GM12878 (cell line): ENCODE data around the gene EFNA2. TPM values are rescaled to one million over a fixed set of nuclear protein-coding genes. Genes with fewer than 3 reads are reported as not detected.

Source experiments
- ATAC-seq: fragments of 200-7000 bp; cut with Tn5 transposase; 3 replicates; pipeline ENCODE4 v1.9.1; 2020; ENCODE audit warnings: mild to moderate bottlenecking, moderate library complexity
- BruUV-seq: library from RNA; stranded (reverse); fragments of 400-500 nt; replicated peaks from 2 replicates; lab custom pipeline; 2021; lab: Mats Ljungman, UMichigan
- CTCF ChIA-PET: fragments of 300-600 bp; sonication (Branson Sonifier 250); formaldehyde crosslinking; extraction: SDS; loops from one replicate; lab custom pipeline; 2021; ENCODE audit warnings: inconsistent platforms; lab: Yijun Ruan, JAX
- POLR2A ChIA-PET: fragments of 350-600 bp; formaldehyde crosslinking; extraction: SDS; loops from one replicate; lab custom pipeline; 2021; ENCODE audit warnings: inconsistent platforms; lab: Charles Lee
- RAD21 ChIA-PET: fragments of 300-600 bp; sonication (Branson Sonifier 250); formaldehyde crosslinking; loops from one replicate; lab custom pipeline; 2023; ENCODE audit warnings: antibody characterized with exemption; ENCODE audit not compliant: unreplicated experiment; lab: Charles Lee
- SMC1A ChIA-PET: fragments of 300-600 bp; sonication (Branson Sonifier 250); formaldehyde crosslinking; loops from one replicate; lab custom pipeline; 2023; ENCODE audit not compliant: unreplicated experiment, uncharacterized antibody; lab: Charles Lee
- DNase-seq: peaks from one replicate; pipeline ENCODE4 v3.0.0-alpha.2; 2011; ENCODE audit warnings: low read depth, low spot score
- FAIRE-seq: peaks from 3 replicates; lab custom pipeline; 2011; peaks lifted over from hg19 to GRCh38; lab: Jason Lieb, UNC
- H2AFZ ChIP-seq: 2 replicates; pipeline ENCODE4 v1.6.0; 2011; ENCODE audit warnings: low read depth, low read length, control low read depth; ENCODE audit not compliant: control insufficient read depth
- H3K27ac ChIP-seq: 2 replicates; pipeline ENCODE4 v1.5.1; 2011; ENCODE audit warnings: control low read depth; ENCODE audit not compliant: control insufficient read depth, insufficient read depth
- H3K27me3 ChIP-seq, 2 experiments: replicated peaks in 1 of 2; 2 replicates each; pipeline versions ENCODE4 v1.6.0 to v1.6.1; 2011; ENCODE audit warnings: low read length in 1 of 2; ENCODE audit not compliant: control insufficient read depth in 2 of 2, insufficient read depth in 2 of 2
- H3K36me3 ChIP-seq, 2 experiments: 2 replicates each; pipeline ENCODE4 v1.5.1; 2011; ENCODE audit warnings: low read length in 1 of 2; ENCODE audit not compliant: control insufficient read depth in 2 of 2, insufficient read depth in 2 of 2
- H3K4me1 ChIP-seq: 2 replicates; pipeline ENCODE4 v1.6.1; 2011; ENCODE audit warnings: mild to moderate bottlenecking, low read length, moderate library complexity, mixed read lengths; ENCODE audit not compliant: control insufficient read depth, insufficient read depth
- H3K4me2 ChIP-seq: 2 replicates; pipeline ENCODE4 v1.6.0; 2011; ENCODE audit warnings: control low read depth; ENCODE audit not compliant: control insufficient read depth, insufficient read depth
- H3K4me3 ChIP-seq: fragments of 200-600 bp; sonication (generic); 2 replicates; pipeline ENCODE4 v1.5.1; 2016
- H3K79me2 ChIP-seq: 2 replicates; pipeline ENCODE4 v1.6.0; 2011; ENCODE audit warnings: low read length; ENCODE audit not compliant: control insufficient read depth, insufficient read depth
- H3K9ac ChIP-seq: 2 replicates; pipeline ENCODE4 v1.8.0; 2011; ENCODE audit warnings: low read length, control low read depth, mixed read lengths; ENCODE audit not compliant: control insufficient read depth, insufficient read depth
- H3K9me3 ChIP-seq: replicated peaks from 3 replicates; pipeline ENCODE4 v1.5.1; 2011; ENCODE audit warnings: mild to moderate bottlenecking, low read length; ENCODE audit not compliant: control insufficient read depth, insufficient read depth
- H4K20me1 ChIP-seq: 2 replicates; pipeline ENCODE4 v1.6.0; 2011; ENCODE audit not compliant: control insufficient read depth, insufficient read depth
- BHLHE40 ChIP-seq, 2 experiments: fragments of 450-650 bp in 1 of 2; IDR thresholded peaks; 2 replicates each; pipeline ENCODE4 v1.6.1; 2011 to 2017; ENCODE audit warnings: low read depth in 2 of 2, borderline replicate concordance in 1 of 2, improper control_type of control experiment in 1 of 2, low read length in 1 of 2, mild to moderate bottlenecking in 1 of 2
- BRCA1 ChIP-seq: IDR thresholded peaks from 2 replicates; pipeline ENCODE4 v1.6.1; 2011; ENCODE audit warnings: low read depth, low read length, improper control_type of control experiment
- CREM ChIP-seq: IDR thresholded peaks from 2 replicates; pipeline ENCODE4 v1.6.1; 2014; ENCODE audit warnings: antibody characterized with exemption, low read depth
- GABPA ChIP-seq: IDR thresholded peaks from 2 replicates; pipeline ENCODE4 v1.6.1; 2014; ENCODE audit warnings: antibody characterized with exemption, low read depth, mild to moderate bottlenecking, inconsistent platforms
- KDM1A ChIP-seq: fragments of 200-600 bp; sonication (generic); IDR thresholded peaks from 2 replicates; pipeline ENCODE4 v1.6.1; 2016; ENCODE audit warnings: borderline replicate concordance
- LARP7 ChIP-seq: fragments of 450-650 bp; IDR thresholded peaks from 2 replicates; pipeline ENCODE4 v1.6.1; 2017; ENCODE audit warnings: mild to moderate bottlenecking
- MXI1 ChIP-seq: fragments of 150-350 bp; IDR thresholded peaks from 2 replicates; pipeline ENCODE4 v1.6.1; 2011; ENCODE audit warnings: low read depth, mild to moderate bottlenecking, inconsistent platforms, low read length, improper control_type of control experiment
- NFIC ChIP-seq: IDR thresholded peaks from 2 replicates; pipeline ENCODE4 v1.6.1; 2012; ENCODE audit warnings: low read depth, mild to moderate bottlenecking, inconsistent platforms, low read length, moderate library complexity
- POLR2AphosphoS2 ChIP-seq: IDR thresholded peaks from 2 replicates; pipeline ENCODE4 v1.6.1; 2011; ENCODE audit warnings: low read depth, mild to moderate bottlenecking, low read length, improper control_type of control experiment, moderate library complexity
- SPI1 ChIP-seq: IDR thresholded peaks from 2 replicates; pipeline ENCODE4 v1.6.1; 2011; ENCODE audit warnings: low read depth, mild to moderate bottlenecking, low read length, moderate library complexity, borderline replicate concordance; ENCODE audit not compliant: insufficient read depth
- SUPT20H ChIP-seq: IDR thresholded peaks from 2 replicates; pipeline ENCODE4 v1.6.1; 2011; ENCODE audit warnings: low read depth, mild to moderate bottlenecking, low read length, moderate library complexity, borderline replicate concordance; ENCODE audit not compliant: control insufficient read depth
- TAF1 ChIP-seq: IDR thresholded peaks from 2 replicates; pipeline ENCODE4 v1.6.1; 2011; ENCODE audit warnings: mild to moderate bottlenecking, low read depth, low read length, borderline replicate concordance
- WGBS: methylation state at CpG from one replicate; pipeline ENCODE4 v1.1.6; 2016; ENCODE audit warnings: low lambda C conversion rate; ENCODE audit not compliant: insufficient replicate concordance, insufficient coverage; ENCODE audit errors: missing lambda C conversion rate; 5-methylcytosine and 5-hydroxymethylcytosine counted together
- in situ Hi-C: fragments of 300-500 bp; cut with MboI; formaldehyde crosslinking; loops from 9 replicates; pipeline ENCODE4 v1.14.3; 2018; ENCODE audit warnings: mixed read lengths
- intact Hi-C: fragments of 100-400 bp; cut with micrococcal nuclease; formaldehyde crosslinking; loops from one replicate; pipeline ENCODE4 v1.14.2; 2022; ENCODE audit not compliant: unreplicated experiment
- polyA plus RNA-seq, 11 experiments: library from polyadenylated mRNA; depleted of rRNA in 4 of 11; unstranded in 6 of 11; stranded (reverse) in 5 of 11; fragments of >200 nt; fragmentation: Nextera tagmentation in 4 of 11; fragmentation: Illumina TruSeq in 1 of 11; extraction: Ambion mirVana in 4 of 11; extraction: Trizol in 1 of 11; gene quantifications; 1 replicate in 1 of 11; 2 replicates in 10 of 11; pipeline versions ENCODE4 v1.2.1 to v1.2.3, GENCODE V29; 2011 to 2016; ENCODE audit warnings: inconsistent platforms in 2 of 11, missing spikeins in 2 of 11, low read depth in 1 of 11
- total RNA-seq, 4 experiments: library from RNA; depleted of rRNA in 3 of 4; stranded (reverse); fragments of >200 nt in 3 of 4; fragmentation: Illumina TruSeq in 1 of 4; extraction: Trizol in 1 of 4; gene quantifications; 2 replicates each; pipeline versions ENCODE4 v1.2.1 to v1.2.3, GENCODE V29; 2013 to 2021
- TF ChIP-seq, protein P1 (sequence below): fragments of 450-650 bp; IDR thresholded peaks from 2 replicates; pipeline ENCODE4 v1.6.1; 2017; ENCODE audit warnings: antibody characterized with exemption, mild to moderate bottlenecking, moderate library complexity
- TF ChIP-seq, protein P2 (sequence below): IDR thresholded peaks from 2 replicates; pipeline ENCODE4 v1.6.1; 2011; ENCODE audit warnings: borderline replicate concordance, low read depth, mild to moderate bottlenecking, moderate library complexity, mixed read lengths, low read length; ENCODE audit not compliant: insufficient read depth; ENCODE audit errors: extremely low read length
- TF ChIP-seq, protein P3 (sequence below): fragments of 450-650 bp; IDR thresholded peaks from 2 replicates; pipeline ENCODE4 v1.6.1; 2017; ENCODE audit warnings: low read depth, mild to moderate bottlenecking, moderate library complexity

EFNA2 gene
- total and polyA plus RNA-seq, 10 of the 15 experiments (the other 5 are each of a cell fraction or from before 2014, with no cell fraction given) = not detected

DNA sequence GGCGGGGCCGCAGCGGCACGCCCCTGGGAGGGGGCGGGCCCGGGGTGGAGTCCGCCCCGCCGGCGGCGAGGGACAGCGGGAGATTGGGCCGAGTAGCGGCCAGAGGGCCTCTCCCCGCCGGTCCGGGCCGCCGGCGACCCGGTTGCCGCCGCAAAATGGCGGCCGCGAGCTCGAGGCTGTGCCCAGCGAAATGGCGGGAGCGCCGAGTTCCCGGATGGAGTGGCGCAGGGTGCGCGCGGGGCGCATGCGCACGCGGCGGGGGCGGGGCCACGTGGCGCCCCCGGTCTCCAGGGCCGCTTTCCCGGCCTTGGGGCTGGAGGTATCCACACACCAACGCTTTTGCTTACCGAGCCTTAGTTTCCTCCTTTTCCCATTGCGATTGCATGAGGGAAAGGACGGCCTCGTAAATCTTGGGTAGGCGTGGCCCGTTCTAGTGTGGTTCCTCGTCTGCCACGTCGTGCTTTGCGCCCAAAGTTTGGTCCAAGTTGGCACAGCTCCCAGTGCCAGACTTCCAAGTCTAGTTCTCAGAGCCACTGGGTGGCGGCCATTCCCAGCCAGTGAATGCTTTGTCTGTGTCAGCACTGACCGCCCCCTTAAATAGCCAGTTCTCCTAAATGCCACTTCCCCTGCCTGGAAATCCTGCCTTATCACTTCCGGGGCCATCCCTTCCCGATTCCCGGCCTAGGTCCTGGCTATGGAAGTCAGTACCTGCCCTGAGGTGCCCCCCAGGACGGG is 16.0 kb upstream of the EFNA2 start:
- intact Hi-C loops = loop anchor here (1.0 kb wide), 1 partner anchor 9 kb away; no protein-coding TSS in a partner anchor
- BruUV-seq = TSS peak; percentile 65
- no peak for TF ChIP-seq KDM1A
- TF ChIP-seq, protein P1, sequence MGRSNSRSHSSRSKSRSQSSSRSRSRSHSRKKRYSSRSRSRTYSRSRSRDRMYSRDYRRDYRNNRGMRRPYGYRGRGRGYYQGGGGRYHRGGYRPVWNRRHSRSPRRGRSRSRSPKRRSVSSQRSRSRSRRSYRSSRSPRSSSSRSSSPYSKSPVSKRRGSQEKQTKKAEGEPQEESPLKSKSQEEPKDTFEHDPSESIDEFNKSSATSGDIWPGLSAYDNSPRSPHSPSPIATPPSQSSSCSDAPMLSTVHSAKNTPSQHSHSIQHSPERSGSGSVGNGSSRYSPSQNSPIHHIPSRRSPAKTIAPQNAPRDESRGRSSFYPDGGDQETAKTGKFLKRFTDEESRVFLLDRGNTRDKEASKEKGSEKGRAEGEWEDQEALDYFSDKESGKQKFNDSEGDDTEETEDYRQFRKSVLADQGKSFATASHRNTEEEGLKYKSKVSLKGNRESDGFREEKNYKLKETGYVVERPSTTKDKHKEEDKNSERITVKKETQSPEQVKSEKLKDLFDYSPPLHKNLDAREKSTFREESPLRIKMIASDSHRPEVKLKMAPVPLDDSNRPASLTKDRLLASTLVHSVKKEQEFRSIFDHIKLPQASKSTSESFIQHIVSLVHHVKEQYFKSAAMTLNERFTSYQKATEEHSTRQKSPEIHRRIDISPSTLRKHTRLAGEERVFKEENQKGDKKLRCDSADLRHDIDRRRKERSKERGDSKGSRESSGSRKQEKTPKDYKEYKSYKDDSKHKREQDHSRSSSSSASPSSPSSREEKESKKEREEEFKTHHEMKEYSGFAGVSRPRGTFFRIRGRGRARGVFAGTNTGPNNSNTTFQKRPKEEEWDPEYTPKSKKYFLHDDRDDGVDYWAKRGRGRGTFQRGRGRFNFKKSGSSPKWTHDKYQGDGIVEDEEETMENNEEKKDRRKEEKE = peak; percentile 65; the same call in 1 of the 2 replicates
- TF ChIP-seq SPI1 = no peak
- TF ChIP-seq, protein P2, sequence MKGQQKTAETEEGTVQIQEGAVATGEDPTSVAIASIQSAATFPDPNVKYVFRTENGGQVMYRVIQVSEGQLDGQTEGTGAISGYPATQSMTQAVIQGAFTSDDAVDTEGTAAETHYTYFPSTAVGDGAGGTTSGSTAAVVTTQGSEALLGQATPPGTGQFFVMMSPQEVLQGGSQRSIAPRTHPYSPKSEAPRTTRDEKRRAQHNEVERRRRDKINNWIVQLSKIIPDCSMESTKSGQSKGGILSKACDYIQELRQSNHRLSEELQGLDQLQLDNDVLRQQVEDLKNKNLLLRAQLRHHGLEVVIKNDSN = peak; percentile 85
- TF ChIP-seq SUPT20H = no peak
- no peak for TF ChIP-seq GABPA
- peak; percentile 73; the same call in 1 of the 2 replicates for TF ChIP-seq POLR2AphosphoS2
- TF ChIP-seq TAF1 = no peak; the same call in 1 of the 2 replicates
- TF ChIP-seq, protein P3, sequence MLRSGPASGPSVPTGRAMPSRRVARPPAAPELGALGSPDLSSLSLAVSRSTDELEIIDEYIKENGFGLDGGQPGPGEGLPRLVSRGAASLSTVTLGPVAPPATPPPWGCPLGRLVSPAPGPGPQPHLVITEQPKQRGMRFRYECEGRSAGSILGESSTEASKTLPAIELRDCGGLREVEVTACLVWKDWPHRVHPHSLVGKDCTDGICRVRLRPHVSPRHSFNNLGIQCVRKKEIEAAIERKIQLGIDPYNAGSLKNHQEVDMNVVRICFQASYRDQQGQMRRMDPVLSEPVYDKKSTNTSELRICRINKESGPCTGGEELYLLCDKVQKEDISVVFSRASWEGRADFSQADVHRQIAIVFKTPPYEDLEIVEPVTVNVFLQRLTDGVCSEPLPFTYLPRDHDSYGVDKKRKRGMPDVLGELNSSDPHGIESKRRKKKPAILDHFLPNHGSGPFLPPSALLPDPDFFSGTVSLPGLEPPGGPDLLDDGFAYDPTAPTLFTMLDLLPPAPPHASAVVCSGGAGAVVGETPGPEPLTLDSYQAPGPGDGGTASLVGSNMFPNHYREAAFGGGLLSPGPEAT = no peak; the same call in 1 of the 2 replicates
- TF ChIP-seq CREM = peak; percentile 10; the same call in 1 of the 2 replicates
- TF ChIP-seq BRCA1 = no peak
- peak; percentile 93 for TF ChIP-seq MXI1
- TF ChIP-seq LARP7 = peak; percentile 98
- peak in 1 of 2 experiments; percentile 47; a peak in 1 of 4 replicates for TF ChIP-seq BHLHE40 (IDR thresholded peaks at IDR 0.05; ENCODE audit: borderline replicate concordance in 1 of 2, low read depth in 2 of 2, low read length in 1 of 2)
- TF ChIP-seq NFIC = no peak

More for the DNA sequence above, 16.0 kb upstream of the EFNA2 start:
- Histone ChIP-seq H3K79me2 (peaks cover 50% of the 10 kb centered on the region), H3K4me1 (peaks cover 44% of the 10 kb centered on the region), H2AFZ (no peak overlapping the region; the same call in 1 of the 2 replicates), H3K9ac (peak overlapping the region; percentile 98), H3K9me3 (no peaks in the 10 kb centered on the region), H3K27ac (peak overlapping the region; percentile 98), H3K27me3 (no peaks in the 10 kb centered on the region), H3K4me3 (peak overlapping the region; percentile 98), H3K36me3 (peaks cover 30 to 32% of the 10 kb centered on the region in 2 experiments), H4K20me1 (no peaks in the 10 kb centered on the region; the same call in 1 of the 2 replicates), H3K4me2 (peak overlapping the region; percentile 99)
- CTCF ChIA-PET = interaction anchor here (0.6 to 7.2 kb wide), 5 partner anchors 10 to 250 kb away, joined by 3 to 363 read pairs (median 3); partner anchors contain the start of gene ATP5F1D
- whole genome bisulfite sequencing = under 1% methylated on average over 48 of the region's 64 CpGs
- in situ Hi-C loops = loop anchor here (10.0 kb wide), 1 partner anchor 815 kb away; no protein-coding TSS in a partner anchor
- POLR2A ChIA-PET = interaction anchor here (1.0 to 8.7 kb wide), 11 partner anchors 10 to 362 kb away, joined by 3 to 184 read pairs (median 5); partner anchors contain the start of genes ARHGAP45 and ATP5F1D
- no peak for DNase-seq
- RAD21 ChIA-PET = interaction anchor here (1.0 to 5.1 kb wide), 7 partner anchors 10 to 212 kb away, joined by 3 to 336 read pairs (median 7); partner anchors contain the start of gene ATP5F1D
- SMC1A ChIA-PET = interaction anchor here (1.0 to 7.3 kb wide), 2 partner anchors 13 to 26 kb away, joined by 3 to 172 read pairs; partner anchors contain the start of gene ATP5F1D
- no peak for FAIRE-seq
- peak; percentile 11 for ATAC-seq
